Uterus (tissue), 2 donors: Measurements from ENCODE around the gene AP1G1.

Experiments used
- CTCF ChIP-seq, 4 experiments: fragments of 200-600 bp in 2 of 4; fragments of 450-650 bp in 2 of 4; sonication (generic) in 2 of 4; IDR thresholded peaks; one replicate each; pipeline ENCODE4 v1.5.1; 2016 to 2019; ENCODE audit warnings: antibody characterized with exemption in 4 of 4, mild to moderate bottlenecking in 2 of 4, moderate library complexity in 1 of 4
- POLR2A ChIP-seq, 2 donors: fragments of 450-650 bp; IDR thresholded peaks; one replicate each; pipeline ENCODE4 v1.6.1; 2016; ENCODE audit warnings: antibody characterized with exemption in 2 of 2, mild to moderate bottlenecking in 1 of 2, moderate library complexity in 1 of 2

- TF ChIP-seq POLR2A (IDR thresholded peaks at IDR 0.05) (no peak), CTCF (IDR thresholded peaks at IDR 0.05) (no peak)
Observed at GRCh38 chr16:71843572-71843971, 34.9 kb upstream of the AP1G1 start.
